Uterus (tissue), 2 donors: ENCODE data around the gene MSH2.

Experiments
- POLR2A ChIP-seq, 2 donors: fragments of 450-650 bp; IDR thresholded peaks; one replicate each; pipeline ENCODE4 v1.6.1; 2016; ENCODE audit warnings: antibody characterized with exemption in 2 of 2, mild to moderate bottlenecking in 1 of 2, moderate library complexity in 1 of 2
- TF ChIP-seq, protein P1 (sequence below), 4 experiments: fragments of 200-600 bp in 2 of 4; fragments of 450-650 bp in 2 of 4; sonication (generic) in 2 of 4; IDR thresholded peaks; one replicate each; pipeline ENCODE4 v1.5.1; 2016 to 2019; ENCODE audit warnings: antibody characterized with exemption in 4 of 4, mild to moderate bottlenecking in 2 of 4, moderate library complexity in 1 of 4

DNA sequence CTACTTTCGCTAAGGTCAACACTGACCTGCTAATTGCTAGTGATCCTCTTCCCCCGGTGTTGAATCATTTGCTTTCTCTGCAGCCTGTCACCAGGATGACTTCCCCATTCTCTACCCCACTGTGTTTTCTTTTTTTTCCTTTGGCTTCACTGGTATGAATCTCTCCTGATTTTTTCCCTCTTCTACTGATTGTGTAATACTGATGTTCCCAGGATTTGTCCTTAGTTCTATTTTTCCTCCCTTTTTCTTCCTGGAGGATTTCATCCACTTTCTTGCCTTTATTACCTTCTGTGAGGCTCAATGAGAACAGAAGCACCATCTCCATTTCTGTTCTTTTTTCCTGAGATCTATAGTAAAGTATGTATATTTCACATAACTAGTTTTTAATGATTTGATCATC, 14.1 kb upstream of the MSH2 start:
- TF ChIP-seq, protein P1, sequence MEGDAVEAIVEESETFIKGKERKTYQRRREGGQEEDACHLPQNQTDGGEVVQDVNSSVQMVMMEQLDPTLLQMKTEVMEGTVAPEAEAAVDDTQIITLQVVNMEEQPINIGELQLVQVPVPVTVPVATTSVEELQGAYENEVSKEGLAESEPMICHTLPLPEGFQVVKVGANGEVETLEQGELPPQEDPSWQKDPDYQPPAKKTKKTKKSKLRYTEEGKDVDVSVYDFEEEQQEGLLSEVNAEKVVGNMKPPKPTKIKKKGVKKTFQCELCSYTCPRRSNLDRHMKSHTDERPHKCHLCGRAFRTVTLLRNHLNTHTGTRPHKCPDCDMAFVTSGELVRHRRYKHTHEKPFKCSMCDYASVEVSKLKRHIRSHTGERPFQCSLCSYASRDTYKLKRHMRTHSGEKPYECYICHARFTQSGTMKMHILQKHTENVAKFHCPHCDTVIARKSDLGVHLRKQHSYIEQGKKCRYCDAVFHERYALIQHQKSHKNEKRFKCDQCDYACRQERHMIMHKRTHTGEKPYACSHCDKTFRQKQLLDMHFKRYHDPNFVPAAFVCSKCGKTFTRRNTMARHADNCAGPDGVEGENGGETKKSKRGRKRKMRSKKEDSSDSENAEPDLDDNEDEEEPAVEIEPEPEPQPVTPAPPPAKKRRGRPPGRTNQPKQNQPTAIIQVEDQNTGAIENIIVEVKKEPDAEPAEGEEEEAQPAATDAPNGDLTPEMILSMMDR (IDR thresholded peaks at IDR 0.05), result no peak
- no peak for TF ChIP-seq POLR2A (IDR thresholded peaks at IDR 0.05)
